ENCODE results near the gene PAPPA.

PAPPA gene

DNA sequence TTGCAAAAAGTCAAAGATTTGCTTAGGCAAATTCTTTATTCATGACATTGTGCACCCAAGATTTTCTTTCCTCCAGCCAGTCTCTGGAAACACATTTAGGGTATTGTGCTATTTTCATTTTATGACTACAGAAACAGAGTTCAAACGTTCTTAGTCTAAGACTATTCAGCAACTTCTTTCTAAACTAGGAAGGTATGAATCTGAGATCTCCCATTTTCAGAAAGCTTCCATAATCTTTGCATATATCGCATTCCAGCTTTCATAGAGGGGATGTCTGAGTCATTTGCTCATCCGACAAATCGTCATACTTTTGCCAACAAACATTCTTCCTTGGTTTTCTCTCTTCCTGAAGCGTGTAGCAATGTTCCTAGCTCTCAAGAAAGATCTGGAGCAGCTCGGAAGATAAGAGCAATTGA lies 1.6 kb upstream of the PAPPA start:
- no peak for DNase-seq (ENCODE audit: low read depth in 2 of 2)

GRCh38 chr9:116152390-116152789 lies 1.2 kb upstream of the PAPPA start:
- DNase-seq (ENCODE audit: low read depth in 2 of 2) = no peak

DNA sequence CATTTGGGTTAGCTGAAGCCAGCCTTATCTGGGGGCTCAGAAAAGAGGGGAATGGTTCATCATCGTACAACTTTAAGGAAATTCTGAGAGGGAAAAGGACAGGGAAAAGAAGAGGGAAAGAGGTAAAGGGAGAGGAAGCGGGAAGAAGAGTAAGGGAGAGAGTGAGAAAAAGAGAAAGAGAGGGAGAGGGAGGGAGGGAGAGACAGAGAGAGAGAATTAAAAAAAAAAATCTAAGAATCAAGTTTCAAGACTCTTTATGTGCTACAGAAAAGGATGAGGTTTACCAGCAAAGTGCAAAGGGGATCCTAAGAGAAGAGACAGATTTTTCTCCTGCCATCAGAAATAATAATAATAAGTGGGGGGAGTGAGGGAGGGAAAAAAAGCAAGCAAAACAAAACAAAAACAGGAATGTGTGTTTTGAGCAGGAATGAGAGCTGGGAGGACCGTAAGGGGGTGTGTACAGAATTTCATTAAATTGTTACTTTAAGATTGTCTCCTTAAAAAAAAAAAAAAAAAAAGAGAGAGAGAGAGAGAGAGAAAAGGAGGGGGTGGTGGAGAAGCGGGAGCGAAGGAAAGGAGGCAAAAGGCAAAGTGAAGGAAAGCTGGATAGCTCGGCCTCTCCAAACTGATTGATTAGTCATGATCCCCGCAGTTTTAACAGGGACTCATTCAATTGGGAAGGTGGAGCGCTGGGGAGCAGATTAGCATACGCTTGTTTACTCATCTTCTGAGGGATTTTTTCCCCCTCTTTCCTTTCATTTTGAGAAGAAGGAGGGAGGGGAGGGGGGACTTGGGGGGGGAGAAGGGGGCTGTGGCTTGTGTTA lies 438 bp upstream of the PAPPA start:
- DNase-seq (ENCODE audit: low read depth in 2 of 2) = no peak

DNA sequence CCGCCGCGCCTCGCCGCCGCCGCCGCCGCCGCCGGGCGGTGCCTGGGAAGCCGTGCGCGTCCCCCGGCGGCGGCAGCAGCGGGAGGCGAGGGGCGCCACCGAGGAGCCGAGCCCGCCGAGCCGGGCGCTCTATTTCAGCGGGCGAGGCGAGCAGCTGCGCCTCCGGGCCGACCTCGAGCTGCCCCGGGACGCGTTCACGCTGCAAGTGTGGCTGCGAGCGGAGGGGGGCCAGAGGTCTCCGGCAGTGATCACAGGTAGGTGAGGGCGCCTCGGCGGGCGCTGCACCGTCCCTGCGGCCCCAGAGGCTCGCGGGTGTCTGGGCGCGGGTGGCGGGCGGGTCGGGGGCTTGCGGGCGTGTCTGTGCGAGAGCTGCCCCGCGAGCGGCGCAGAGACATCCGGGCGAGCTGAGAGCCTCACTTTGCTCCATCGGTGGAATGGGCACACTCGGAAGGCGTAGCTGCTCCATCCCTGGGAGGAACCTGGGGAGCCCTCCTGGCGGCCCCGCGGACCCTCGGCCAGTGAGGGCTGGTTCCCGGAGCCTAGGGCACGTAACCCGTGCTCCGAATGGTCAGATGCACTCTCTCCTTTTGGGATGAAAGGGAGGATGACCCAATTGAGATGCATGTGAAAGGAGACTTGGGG lies 864 bp downstream of the PAPPA start:
- DNase-seq (ENCODE audit: low read depth in 2 of 2) = no peak

DNA sequence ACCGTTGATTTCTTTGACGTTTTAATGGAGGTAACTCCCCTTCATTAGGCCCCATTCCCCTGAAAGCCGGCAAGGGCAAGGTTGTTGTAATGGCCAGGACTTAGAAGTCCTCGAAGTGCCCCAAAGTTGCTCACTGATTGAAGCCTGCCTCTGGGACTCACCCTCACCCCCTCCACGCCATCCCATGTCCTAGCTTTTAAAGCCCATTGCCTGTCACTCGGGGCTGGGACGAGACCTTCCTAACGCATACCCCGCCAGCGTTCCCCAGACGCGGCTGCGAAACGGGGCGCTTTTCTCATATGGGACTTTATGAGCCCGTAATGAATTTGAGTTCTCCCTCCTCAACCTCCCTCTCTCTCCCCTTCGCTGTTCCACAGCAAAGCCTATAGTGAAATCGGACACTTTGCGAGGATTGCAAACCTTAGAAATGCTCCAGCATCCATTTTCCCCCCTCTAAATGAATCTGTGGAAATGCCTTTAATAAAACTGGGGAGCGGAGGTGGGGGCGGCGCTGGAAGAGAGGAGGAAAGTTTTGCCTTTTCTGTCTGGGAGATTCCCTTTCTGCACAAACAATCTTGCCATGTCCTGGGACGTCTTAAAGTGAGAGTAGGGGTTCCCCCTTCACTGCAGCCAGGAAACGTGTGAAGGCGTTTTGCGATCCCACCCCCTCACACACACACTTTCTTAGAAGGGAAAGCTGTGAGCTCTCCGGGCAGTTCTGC lies 1.5 kb downstream of the PAPPA start:
- no peak for DNase-seq (ENCODE audit: low read depth in 2 of 2)

- no peak for DNase-seq (ENCODE audit: low read depth in 2 of 2)
Measured at GRCh38 chr9:116155698-116156039, 2.1 kb downstream of the PAPPA start.

DNA sequence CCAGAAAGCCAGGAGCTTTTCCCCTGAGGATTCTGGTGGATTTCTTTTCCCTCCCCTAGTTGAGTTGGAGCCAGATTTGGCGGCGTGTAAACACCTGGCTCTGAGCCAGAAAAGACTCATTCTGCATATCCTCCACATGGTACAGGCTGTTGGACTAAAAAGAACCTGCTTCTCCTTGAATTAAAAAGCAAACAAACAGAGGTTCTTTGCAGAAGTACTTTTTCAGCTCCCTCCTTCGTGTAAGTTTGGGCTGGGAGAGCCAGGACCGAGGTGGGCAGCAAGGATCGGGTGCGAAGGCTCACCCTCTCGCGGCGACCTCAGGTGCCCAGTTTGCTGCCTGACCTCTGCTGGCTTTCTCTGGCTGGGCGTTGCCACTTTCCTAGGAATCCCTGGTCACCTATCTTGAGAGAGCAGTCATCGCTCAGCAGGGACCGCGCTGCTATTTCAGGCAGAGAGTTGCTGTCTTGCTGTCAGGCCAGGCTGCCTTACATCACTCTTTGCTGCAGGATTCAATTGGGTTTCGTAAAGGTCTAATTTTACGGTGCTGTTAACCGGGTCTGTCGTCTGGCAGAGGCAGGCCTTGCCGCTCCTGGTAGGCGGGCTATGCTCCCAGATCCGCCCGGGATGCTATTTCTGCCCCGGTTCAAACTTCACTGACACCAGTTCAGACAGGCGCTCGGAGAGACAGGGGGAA lies 3.2 kb downstream of the PAPPA start:
- no peak for DNase-seq (ENCODE audit: low read depth in 2 of 2)

DNA sequence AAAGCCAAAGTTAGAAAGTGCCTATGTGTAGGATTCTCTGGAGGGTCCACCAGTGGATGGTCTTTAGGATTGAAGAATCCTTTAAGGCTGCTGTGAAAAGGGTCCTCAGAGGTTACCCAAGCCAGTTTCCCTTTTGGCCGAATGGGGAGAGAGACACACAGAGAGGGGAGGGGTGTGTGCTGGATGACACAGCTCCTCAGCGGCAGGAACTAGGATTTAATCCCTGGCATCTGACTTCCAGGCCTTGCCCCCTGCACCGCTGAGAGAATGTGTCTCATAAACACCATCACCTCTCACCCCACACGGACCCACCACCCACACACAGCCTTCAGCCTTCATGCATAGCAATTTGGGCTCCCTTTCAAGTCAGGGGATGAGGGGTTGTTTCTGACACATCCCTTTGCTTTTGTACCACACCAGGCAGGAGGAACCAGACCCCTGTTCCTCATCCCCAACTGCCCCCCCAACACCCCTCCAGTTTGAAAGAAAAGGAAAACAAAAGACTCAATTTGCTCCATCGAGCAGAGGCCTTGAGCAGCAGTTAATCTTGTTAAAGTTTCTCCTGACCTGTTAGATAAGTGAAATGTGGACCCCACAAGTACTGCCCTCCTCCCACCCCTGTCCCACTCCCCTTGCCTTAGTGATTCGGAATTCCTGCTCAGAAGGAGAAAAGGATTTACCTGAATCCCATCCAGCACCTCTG lies 4.0 kb downstream of the PAPPA start:
- no peak for DNase-seq (ENCODE audit: low read depth in 2 of 2)

DNA sequence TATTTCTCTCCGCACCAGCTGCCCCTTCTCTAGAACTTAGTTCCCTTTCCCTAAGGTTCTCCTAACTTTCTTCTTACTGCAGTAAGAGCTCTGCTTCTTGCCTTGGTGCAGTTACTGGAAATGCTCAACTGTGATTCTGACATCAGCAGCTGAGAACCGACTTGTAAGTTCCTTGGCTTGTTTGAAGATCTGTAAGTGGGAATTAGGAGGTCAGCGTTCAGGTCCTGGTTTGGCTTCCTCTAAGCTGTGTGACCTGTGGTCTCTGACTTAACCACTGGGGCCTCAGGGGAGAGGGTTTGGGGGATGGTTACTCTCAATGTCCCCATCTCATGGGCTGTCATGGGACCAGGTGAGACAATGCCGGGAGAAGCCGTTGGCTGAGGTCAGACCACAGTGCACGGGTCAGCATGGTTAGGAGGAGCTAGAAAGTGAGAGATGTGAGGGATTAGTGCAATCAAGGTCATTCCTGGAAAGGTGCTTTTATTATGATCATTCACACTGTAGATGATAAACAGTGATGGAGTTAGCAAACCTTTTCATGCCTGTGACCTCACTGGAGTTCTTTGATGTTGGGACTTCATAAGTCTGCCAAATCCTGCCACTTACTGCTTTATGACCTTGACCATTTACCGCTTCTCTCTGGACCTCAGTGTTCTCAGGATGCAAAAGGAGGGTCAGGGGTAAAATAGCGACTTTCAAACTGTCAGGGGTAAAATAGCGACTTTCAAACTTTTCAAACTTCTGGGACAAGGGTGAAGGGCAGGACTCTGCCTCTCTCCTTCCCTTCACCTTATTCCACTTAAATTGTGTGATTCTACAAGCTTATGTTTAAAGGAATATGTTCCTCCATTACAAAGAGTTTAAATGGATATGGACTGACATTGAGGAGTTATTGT lies 7.3 kb downstream of the PAPPA start:
- DNase-seq (ENCODE audit: low read depth in 2 of 2) = no peak

DNA sequence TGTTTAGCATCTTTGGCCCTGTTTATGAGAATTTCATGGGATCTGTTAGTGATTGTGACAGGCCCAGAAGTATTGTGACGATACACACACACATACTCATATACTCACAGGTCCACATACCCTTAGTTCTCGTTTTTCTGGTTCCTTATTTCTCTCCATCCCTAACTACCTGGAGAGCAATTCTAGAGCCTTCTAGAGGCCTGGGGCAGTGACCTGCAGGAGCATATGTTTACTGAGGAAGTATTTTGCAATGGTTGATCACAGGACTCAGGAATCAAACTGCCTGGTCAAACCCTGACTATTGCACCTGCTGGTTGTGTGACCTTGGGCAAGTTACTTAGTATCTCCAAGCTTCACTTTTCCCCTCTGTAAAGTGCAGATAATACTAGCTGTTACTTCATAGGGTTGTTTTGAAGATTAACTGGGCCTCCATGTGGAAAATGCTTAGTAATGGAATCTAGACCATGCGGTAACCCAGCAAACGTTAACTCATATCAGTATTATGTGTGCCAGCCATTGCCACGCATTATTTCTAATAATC lies 8.7 kb downstream of the PAPPA start:
- DNase-seq (ENCODE audit: low read depth in 2 of 2) = no peak

DNA sequence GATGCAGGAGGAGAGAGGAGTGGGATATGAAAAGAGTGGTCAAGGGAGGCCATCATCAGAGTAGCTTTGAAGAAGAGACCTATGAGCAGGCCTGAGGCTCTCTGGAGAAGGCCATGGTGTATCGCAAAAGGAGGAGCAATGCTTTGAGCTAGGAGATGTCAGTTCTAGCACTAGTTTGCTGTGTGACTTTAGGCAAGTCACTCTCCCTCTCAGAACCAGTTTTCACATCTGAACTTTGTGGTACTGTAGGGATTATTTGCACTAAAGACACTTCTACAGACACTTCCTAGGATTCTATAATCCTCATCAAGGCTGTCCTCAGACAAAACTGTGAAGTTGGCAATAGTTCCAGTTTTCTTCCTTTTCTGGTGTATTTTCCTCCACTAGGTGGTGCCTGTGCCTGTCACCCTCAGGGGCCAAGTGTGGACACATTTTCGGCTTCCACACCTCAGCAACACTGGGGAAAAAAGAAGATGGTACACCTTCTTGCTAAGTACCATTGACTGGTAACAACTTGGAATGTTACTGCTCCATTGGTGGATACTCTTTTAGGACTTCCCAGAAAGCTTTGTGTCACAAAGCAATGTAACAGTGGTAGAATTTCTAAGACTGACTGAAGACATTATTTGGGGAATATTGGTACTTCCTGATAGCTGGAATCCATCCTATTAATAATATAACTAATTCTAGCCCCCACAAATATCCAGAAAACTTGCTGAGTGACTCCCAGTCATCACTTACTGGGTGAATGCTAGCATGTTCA lies 9.9 kb downstream of the PAPPA start:
- no peak for DNase-seq (ENCODE audit: low read depth in 2 of 2)

- DNase-seq (ENCODE audit: low read depth in 2 of 2) = no peak
Measured at GRCh38 chr9:116165912-116166311, 12.3 kb downstream of the PAPPA start.

GRCh38 chr9:116166713-116167112 lies 13.1 kb downstream of the PAPPA start:
- DNase-seq (ENCODE audit: low read depth in 2 of 2) = no peak

DNA sequence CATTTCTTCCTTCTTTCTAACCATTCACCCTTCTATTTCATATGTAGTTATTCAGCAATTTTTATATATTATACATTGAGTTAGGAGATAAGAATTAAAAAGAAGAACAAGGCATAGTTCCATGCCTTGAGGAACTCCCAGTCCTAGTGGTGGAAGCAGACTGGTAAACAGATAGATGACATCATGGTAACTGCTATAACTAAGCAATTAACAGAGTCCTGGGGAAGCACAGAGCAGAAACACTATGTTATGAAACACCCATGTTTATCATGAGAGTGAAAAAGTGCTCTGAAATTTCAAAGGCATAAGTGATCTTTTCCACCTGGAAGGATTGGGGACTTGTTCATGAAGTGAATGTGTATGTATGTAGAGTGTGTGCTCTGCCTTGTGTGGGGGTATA lies 14.6 kb downstream of the PAPPA start:
- DNase-seq (ENCODE audit: low read depth in 2 of 2) = no peak

GRCh38 chr9:116172216-116172615 lies 18.6 kb downstream of the PAPPA start:
- DNase-seq (ENCODE audit: low read depth in 2 of 2) = no peak

DNA sequence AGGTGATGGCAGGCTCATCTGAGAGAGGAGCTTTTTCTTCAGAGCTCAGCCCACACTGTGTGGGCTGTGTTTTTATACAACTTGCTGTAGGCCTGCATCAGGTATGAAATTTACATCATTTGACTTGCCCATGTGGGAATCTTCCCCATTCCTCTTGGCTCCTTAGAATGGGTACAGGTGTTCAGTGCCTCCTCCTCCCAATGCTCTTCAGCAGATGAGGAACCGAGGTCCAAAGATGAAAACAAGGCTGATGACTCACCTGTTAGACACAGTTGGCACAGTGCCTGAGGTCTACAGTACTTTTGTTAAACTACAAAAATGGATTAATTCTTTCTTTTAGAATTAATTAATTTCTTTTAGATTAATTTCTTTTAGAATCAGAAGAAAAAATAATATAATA lies 20.8 kb downstream of the PAPPA start:
- no peak for DNase-seq (ENCODE audit: low read depth in 2 of 2)

- no peak for DNase-seq (ENCODE audit: low read depth in 2 of 2)
Measured at GRCh38 chr9:116175614-116176013, 22.0 kb downstream of the PAPPA start.

- no peak for DNase-seq (ENCODE audit: low read depth in 2 of 2)
Measured at GRCh38 chr9:116178481-116179211, 25.1 kb downstream of the PAPPA start.

- DNase-seq (ENCODE audit: low read depth in 2 of 2) = no peak
Measured at GRCh38 chr9:116179568-116179967, 26.0 kb downstream of the PAPPA start.

Measured in stimulated activated CD8-positive, alpha-beta memory T cell treated with anti-CD3 and anti-CD28 coated beads, Interleukin-2, amount 100 ng/mL, for 48 hours (primary cell).